ENCODE results near the gene TMC7. TPM values are rescaled to one million over a fixed set of nuclear protein-coding genes. Genes with fewer than 3 reads are reported as not detected.

Gene TMC7
- total and polyA plus RNA-seq, 2 experiments from 2014 or later: 5.7 to 6.5 TPM

DNA sequence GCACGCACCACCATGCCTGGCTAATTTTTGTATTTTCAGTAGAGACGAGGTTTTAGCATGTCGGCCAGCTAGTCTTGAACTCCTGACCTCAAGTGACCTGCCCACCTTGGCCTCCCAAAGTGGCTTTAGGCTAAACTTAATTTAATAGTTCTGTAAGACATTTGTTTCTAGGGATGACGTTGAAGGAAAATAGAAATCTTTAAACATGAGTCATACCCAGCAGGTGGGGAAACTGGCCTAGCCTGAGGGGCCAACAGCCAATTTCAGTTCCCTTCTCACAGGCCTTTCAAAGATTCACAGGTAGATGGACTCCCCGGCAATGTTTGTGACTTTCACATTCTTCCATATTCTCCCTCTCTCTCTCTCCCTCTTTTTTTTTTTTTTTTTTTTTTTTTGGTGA is 111.9 kb downstream of the TMC7 start:
- Histone ChIP-seq H3K4me2 (no peak overlapping the region), H3K36me3 (replicated peaks; ENCODE audit: insufficient read depth, low read depth) (no peaks in the 10 kb centered on the region), H3K4me1 (ENCODE audit: insufficient read depth) (peaks cover 11% of the 10 kb centered on the region), H3K79me2 (no peaks in the 10 kb centered on the region), H4K20me1 (ENCODE audit: insufficient read depth, poor library complexity, severe bottlenecking) (no peaks in the 10 kb centered on the region), H2AFZ (no peak overlapping the region), H3K27ac (no peak overlapping the region), H3K9me3 (ENCODE audit: low read depth) (no peaks in the 10 kb centered on the region), H3K27me3 (no peaks in the 10 kb centered on the region), H3K9me2 (replicated peaks; ENCODE audit: insufficient read depth) (no peaks in the 10 kb centered on the region), H3K4me3 (no peak overlapping the region)
- 77% methylated on average over 5 of the region's 5 CpGs for WGBS (ENCODE audit: low lambda C conversion rate, missing lambda C conversion rate)
- DNase-seq (ENCODE audit: low spot score): no peak
- TF ChIP-seq EZH2 (IDR thresholded peaks at IDR 0.05; ENCODE audit: borderline replicate concordance) (no peak), EZH2phosphoT487 (IDR thresholded peaks at IDR 0.05; ENCODE audit: low read depth, severe bottlenecking, unreplicated experiment) (no peak)
- TF ChIP-seq, protein P1, sequence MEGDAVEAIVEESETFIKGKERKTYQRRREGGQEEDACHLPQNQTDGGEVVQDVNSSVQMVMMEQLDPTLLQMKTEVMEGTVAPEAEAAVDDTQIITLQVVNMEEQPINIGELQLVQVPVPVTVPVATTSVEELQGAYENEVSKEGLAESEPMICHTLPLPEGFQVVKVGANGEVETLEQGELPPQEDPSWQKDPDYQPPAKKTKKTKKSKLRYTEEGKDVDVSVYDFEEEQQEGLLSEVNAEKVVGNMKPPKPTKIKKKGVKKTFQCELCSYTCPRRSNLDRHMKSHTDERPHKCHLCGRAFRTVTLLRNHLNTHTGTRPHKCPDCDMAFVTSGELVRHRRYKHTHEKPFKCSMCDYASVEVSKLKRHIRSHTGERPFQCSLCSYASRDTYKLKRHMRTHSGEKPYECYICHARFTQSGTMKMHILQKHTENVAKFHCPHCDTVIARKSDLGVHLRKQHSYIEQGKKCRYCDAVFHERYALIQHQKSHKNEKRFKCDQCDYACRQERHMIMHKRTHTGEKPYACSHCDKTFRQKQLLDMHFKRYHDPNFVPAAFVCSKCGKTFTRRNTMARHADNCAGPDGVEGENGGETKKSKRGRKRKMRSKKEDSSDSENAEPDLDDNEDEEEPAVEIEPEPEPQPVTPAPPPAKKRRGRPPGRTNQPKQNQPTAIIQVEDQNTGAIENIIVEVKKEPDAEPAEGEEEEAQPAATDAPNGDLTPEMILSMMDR (IDR thresholded peaks at IDR 0.05; ENCODE audit: poor library complexity): no peak

DNA sequence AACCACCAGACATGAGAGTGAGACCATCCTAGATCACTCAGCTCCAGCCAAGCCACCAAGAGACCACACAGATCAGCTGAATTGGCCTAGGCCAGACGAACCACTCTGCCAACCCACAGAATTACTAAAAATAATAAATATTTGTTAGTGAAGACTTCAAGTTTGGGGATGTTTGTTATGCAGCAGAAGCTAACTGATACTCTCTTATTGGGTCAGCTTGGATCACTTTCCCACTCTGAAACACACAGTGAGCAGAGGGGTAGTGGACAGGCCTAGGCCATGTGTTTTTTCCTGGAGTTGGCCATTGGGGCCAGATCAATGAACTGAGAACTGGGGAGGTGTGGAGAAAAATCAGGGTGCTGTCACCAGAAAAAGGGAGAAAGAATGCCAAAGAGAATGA is 114.4 kb downstream of the TMC7 start:
- Histone ChIP-seq H3K4me3 (no peak overlapping the region), H3K9me3 (ENCODE audit: low read depth) (no peaks in the 10 kb centered on the region), H3K4me2 (no peak overlapping the region), H3K27ac (no peak overlapping the region), H3K79me2 (no peaks in the 10 kb centered on the region), H3K4me1 (ENCODE audit: insufficient read depth) (peaks cover 8% of the 10 kb centered on the region), H3K9me2 (replicated peaks; ENCODE audit: insufficient read depth) (no peaks in the 10 kb centered on the region), H4K20me1 (ENCODE audit: insufficient read depth, poor library complexity, severe bottlenecking) (no peaks in the 10 kb centered on the region), H3K27me3 (no peaks in the 10 kb centered on the region), H2AFZ (no peak overlapping the region), H3K36me3 (replicated peaks; ENCODE audit: insufficient read depth, low read depth) (no peaks in the 10 kb centered on the region)
- TF ChIP-seq EZH2 (IDR thresholded peaks at IDR 0.05; ENCODE audit: borderline replicate concordance): no peak
- no peak for DNase-seq (ENCODE audit: low spot score)
- 85% methylated on average over 1 of the region's 1 CpG for WGBS (ENCODE audit: low lambda C conversion rate, missing lambda C conversion rate)

DNA sequence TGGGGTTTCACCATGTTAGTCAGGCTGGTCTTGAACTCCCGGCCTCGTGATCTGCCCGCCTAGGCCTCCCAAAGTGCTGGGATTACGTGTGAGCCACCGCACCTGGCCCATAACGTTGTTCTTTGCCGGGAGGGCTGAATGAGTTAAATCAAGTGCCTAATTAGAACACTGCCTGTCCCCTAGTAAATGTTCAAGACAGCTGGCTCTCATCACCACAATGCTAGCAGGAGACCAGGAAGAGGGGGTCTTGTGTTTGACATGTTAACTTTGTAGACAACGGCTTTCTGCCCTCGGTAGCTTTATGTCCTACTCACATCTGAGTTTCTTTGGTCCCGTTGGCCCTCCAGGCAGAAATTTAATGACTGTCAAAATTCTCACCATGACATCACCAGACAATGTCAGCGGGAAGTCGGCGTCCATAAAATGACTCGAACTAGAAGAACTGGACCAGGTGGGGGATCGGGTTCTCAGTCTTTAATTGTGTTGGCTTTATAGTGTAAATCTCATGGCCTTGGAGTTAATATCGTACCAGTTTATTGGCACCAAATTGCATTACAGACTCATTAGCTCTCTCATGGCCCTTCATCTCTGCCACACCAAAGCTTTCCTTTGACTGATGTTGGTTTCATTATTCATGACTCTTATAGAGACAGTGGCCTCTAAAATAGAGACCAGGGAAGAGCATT is 118.6 kb downstream of the TMC7 start:
- Histone ChIP-seq H3K4me3 (no peak overlapping the region), H3K79me2 (no peaks in the 10 kb centered on the region), H3K4me2 (no peak overlapping the region), H3K27me3 (no peaks in the 10 kb centered on the region), H3K36me3 (replicated peaks; ENCODE audit: insufficient read depth, low read depth) (no peaks in the 10 kb centered on the region), H2AFZ (no peak overlapping the region), H3K9me3 (ENCODE audit: low read depth) (no peaks in the 10 kb centered on the region), H3K4me1 (ENCODE audit: insufficient read depth) (peaks cover under 1% of the 10 kb centered on the region), H3K27ac (no peak overlapping the region), H4K20me1 (ENCODE audit: insufficient read depth, poor library complexity, severe bottlenecking) (no peaks in the 10 kb centered on the region), H3K9me2 (replicated peaks; ENCODE audit: insufficient read depth) (no peaks in the 10 kb centered on the region)
- TF ChIP-seq, protein P1 (IDR thresholded peaks at IDR 0.05; ENCODE audit: poor library complexity): no peak
- TF ChIP-seq EZH2 (IDR thresholded peaks at IDR 0.05; ENCODE audit: borderline replicate concordance) (no peak), EZH2phosphoT487 (IDR thresholded peaks at IDR 0.05; ENCODE audit: low read depth, severe bottlenecking, unreplicated experiment) (no peak)
- no peak for DNase-seq (ENCODE audit: low spot score)
- WGBS (ENCODE audit: low lambda C conversion rate, missing lambda C conversion rate): 68% methylated on average over 16 of the region's 16 CpGs

DNA sequence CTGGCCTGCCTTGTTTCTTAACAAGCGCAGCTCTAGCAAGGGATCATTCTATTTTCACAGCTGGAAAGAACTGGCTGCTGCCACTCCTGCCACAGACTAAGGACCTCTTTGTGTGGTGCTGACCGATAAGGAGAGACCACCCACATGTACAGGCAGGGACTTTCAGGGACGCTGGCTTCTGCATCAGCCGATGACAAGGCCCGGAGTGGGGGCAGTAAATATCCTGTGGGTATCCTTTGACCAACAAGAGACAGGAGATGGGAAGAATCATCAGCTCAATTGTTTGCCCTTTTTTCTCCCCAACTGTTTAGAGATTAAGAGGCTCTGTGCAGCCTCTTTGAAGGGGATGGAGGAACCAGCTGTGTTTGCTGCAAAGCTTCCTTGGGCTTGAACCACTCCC is 120.9 kb downstream of the TMC7 start:
- Histone ChIP-seq H3K9me2 (replicated peaks; ENCODE audit: insufficient read depth) (no peaks in the 10 kb centered on the region), H3K4me2 (no peak overlapping the region), H2AFZ (no peak overlapping the region), H3K27ac (no peak overlapping the region), H3K27me3 (no peaks in the 10 kb centered on the region), H3K9me3 (ENCODE audit: low read depth) (no peaks in the 10 kb centered on the region), H3K4me3 (no peak overlapping the region), H3K4me1 (ENCODE audit: insufficient read depth) (peaks cover 9% of the 10 kb centered on the region), H3K79me2 (no peaks in the 10 kb centered on the region), H3K36me3 (replicated peaks; ENCODE audit: insufficient read depth, low read depth) (no peaks in the 10 kb centered on the region), H4K20me1 (ENCODE audit: insufficient read depth, poor library complexity, severe bottlenecking) (no peaks in the 10 kb centered on the region)
- WGBS (ENCODE audit: low lambda C conversion rate, missing lambda C conversion rate): 55% methylated on average over 5 of the region's 5 CpGs
- DNase-seq (ENCODE audit: low spot score): no peak
- TF ChIP-seq EZH2 (IDR thresholded peaks at IDR 0.05; ENCODE audit: borderline replicate concordance) (no peak), EZH2phosphoT487 (IDR thresholded peaks at IDR 0.05; ENCODE audit: low read depth, severe bottlenecking, unreplicated experiment) (no peak)
- TF ChIP-seq, protein P1 (IDR thresholded peaks at IDR 0.05; ENCODE audit: poor library complexity): no peak

All from hepatocyte (in vitro differentiated cells).